Breast epithelium (tissue), 4 donors: ENCODE results near the gene IKZF2. TPM values are rescaled to one million over a fixed set of nuclear protein-coding genes. Genes with fewer than 3 reads are reported as not detected.

Experiments
- DNase-seq, 2 donors: peaks; one replicate each; pipeline ENCODE4 v3.0.0-alpha.2; 2019; ENCODE audit warnings: low spot score in 2 of 2
- H3K27ac ChIP-seq, 2 donors: fragments of 200-600 bp; sonication (generic) in 1 of 2; one replicate each; pipeline ENCODE4 v1.5.1; 2016 to 2019; ENCODE audit warnings: mild to moderate bottlenecking in 1 of 2
- H3K27me3 ChIP-seq, 2 donors: fragments of 200-600 bp; sonication (generic) in 1 of 2; one replicate each; pipeline versions ENCODE4 v1.5.1 to v1.6.0; 2017 to 2019; ENCODE audit warnings: control low read depth in 1 of 2, mild to moderate bottlenecking in 1 of 2
- H3K36me3 ChIP-seq: fragments of 200-600 bp; one replicate; pipeline ENCODE4 v1.5.1; 2019
- H3K4me1 ChIP-seq, 2 donors: fragments of 200-600 bp; sonication (generic); one replicate each; pipeline ENCODE4 v1.5.1; 2016 to 2019; ENCODE audit warnings: control low read depth in 1 of 2
- H3K4me3 ChIP-seq, 3 donors: fragments of 200-600 bp; sonication (generic); 1 replicate in 2 of 3; 2 replicates in 1 of 3; pipeline ENCODE4 v1.5.1; 2016 to 2019; ENCODE audit warnings: mild to moderate bottlenecking in 3 of 3, moderate library complexity in 2 of 3
- H3K9me3 ChIP-seq, 2 donors: fragments of 200-600 bp; sonication (generic) in 1 of 2; one replicate each; pipeline ENCODE4 v1.5.1; 2016 to 2019; ENCODE audit warnings: control low read depth in 1 of 2
- POLR2A ChIP-seq: fragments of 450-650 bp; IDR thresholded peaks from one replicate; pipeline ENCODE4 v1.6.1; 2016; ENCODE audit warnings: antibody characterized with exemption, mild to moderate bottlenecking, moderate library complexity
- POLR2AphosphoS5 ChIP-seq, 3 donors: sonication (generic); formaldehyde crosslinking; IDR thresholded peaks; one replicate each; pipeline ENCODE4 v1.6.1; 2017; ENCODE audit warnings: antibody characterized with exemption in 3 of 3
- intact Hi-C: fragments of 100-400 bp; cut with DNase I; formaldehyde crosslinking; loops from one replicate; pipeline ENCODE4 v1.15.1; 2023; ENCODE audit warnings: low total_unique reads
- total RNA-seq, 3 donors: library from RNA; depleted of rRNA; stranded (reverse); fragments of >200 nt; gene quantifications; one replicate each; pipeline ENCODE4 v1.1.0, GENCODE V29; 2016
- TF ChIP-seq, protein P1 (sequence below), 3 donors: fragments of 450-650 bp; IDR thresholded peaks; one replicate each; pipeline ENCODE4 v1.5.1; 2016 to 2017; ENCODE audit warnings: antibody characterized with exemption in 3 of 3, mild to moderate bottlenecking in 3 of 3, moderate library complexity in 3 of 3

The IKZF2 gene
- total RNA-seq, 3 donors from 2014 or later = 8.0 to 34.4 (median 22.0) TPM

DNA sequence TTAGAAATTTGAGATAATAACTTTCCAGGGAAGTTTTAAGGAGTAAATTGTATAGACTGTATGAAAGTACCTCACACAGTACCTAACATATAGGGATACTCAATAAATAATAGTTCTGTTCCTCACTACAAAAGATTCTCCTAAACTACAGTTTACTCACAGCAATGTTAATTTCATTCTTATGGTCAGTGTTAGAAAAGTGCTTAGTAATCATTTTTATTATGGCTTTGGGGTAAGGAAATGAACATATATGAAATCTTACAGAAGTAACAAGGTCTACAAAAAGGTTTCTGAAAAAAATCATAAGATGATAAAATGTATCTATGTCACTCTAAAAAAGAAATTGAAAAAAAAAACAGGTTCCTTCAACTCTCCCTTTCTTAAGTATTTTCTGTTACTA, 67.2 kb downstream of the IKZF2 start:
- no peak for TF ChIP-seq POLR2A
- no peak for TF ChIP-seq POLR2AphosphoS5 (IDR thresholded peaks at IDR 0.05)
- TF ChIP-seq, protein P1, sequence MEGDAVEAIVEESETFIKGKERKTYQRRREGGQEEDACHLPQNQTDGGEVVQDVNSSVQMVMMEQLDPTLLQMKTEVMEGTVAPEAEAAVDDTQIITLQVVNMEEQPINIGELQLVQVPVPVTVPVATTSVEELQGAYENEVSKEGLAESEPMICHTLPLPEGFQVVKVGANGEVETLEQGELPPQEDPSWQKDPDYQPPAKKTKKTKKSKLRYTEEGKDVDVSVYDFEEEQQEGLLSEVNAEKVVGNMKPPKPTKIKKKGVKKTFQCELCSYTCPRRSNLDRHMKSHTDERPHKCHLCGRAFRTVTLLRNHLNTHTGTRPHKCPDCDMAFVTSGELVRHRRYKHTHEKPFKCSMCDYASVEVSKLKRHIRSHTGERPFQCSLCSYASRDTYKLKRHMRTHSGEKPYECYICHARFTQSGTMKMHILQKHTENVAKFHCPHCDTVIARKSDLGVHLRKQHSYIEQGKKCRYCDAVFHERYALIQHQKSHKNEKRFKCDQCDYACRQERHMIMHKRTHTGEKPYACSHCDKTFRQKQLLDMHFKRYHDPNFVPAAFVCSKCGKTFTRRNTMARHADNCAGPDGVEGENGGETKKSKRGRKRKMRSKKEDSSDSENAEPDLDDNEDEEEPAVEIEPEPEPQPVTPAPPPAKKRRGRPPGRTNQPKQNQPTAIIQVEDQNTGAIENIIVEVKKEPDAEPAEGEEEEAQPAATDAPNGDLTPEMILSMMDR (IDR thresholded peaks at IDR 0.05) = no peak
- H3K27me3 ChIP-seq = no peaks in the 10 kb centered on the region
- H3K9me3 ChIP-seq = no peaks in the 10 kb centered on the region
- no peak overlapping the region for H3K4me3 ChIP-seq
- no peaks in the 10 kb centered on the region for H3K36me3 ChIP-seq
- DNase-seq = no peak
- intact Hi-C loops = no loop called here
- no peak overlapping the region for H3K27ac ChIP-seq
- H3K4me1 ChIP-seq = no peaks in the 10 kb centered on the region

DNA sequence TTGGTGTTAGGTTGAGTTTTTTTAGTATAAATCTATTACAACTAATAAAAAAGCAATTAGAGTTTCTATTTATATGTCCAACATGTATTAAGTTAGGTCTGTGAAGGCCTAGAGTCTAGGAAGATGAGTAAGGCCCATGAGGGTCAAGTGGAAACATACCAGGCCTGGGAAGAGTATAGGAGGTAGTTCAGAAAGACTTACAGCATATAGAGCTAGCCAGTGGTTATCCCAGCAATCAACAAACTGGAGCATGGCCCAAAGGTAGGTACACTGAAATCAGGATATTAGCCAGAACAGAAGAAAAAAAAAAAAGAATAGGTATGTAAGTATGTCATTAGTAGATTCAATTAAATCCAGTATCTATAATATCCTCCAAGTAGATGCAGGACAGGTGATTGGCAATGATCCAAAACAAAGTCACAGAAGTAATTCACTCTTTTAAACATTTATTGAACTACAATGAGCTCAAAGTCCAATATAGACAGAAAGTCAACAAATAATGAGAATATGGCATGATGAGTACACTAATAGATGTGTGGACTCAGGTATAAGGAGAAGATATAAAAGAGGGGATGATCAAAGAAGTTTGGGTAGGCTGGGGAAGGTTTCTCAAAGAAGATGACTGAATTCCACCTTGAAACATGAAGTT, 70.3 kb downstream of the IKZF2 start:
- Histone ChIP-seq H3K27ac (no peak overlapping the region), H3K4me3 (no peak overlapping the region), H3K36me3 (no peaks in the 10 kb centered on the region), H3K4me1 (no peaks in the 10 kb centered on the region), H3K27me3 (no peaks in the 10 kb centered on the region), H3K9me3 (no peaks in the 10 kb centered on the region)
- intact Hi-C loops = no loop called here
- TF ChIP-seq POLR2AphosphoS5 (IDR thresholded peaks at IDR 0.05) (no peak), POLR2A (no peak)
- TF ChIP-seq, protein P1 (IDR thresholded peaks at IDR 0.05) = no peak
- no peak for DNase-seq

DNA sequence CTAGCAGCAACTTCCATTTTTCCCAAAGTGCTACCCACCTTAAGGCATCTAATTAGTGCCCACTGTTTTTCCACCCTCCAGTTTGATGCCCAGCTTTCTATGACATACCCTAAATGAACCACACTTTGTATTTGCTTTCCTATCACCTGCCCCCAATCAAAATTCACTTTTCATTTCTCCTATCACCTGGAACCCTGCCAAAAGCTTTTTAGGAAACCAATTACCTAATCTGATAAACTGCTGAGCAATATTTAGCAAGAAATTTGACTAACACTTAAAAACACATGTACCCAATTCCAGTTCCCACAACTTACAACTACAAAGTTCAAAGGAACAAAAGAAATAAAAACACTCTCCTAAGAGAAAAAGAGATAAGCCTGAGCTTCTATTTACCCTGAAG, 71.7 kb downstream of the IKZF2 start:
- H3K36me3 ChIP-seq = no peaks in the 10 kb centered on the region
- no peaks in the 10 kb centered on the region for H3K4me1 ChIP-seq
- H3K27ac ChIP-seq = no peak overlapping the region
- TF ChIP-seq POLR2A = no peak
- TF ChIP-seq POLR2AphosphoS5 (IDR thresholded peaks at IDR 0.05) = no peak
- TF ChIP-seq, protein P1 (IDR thresholded peaks at IDR 0.05) = no peak
- no peak for DNase-seq
- H3K27me3 ChIP-seq = no peaks in the 10 kb centered on the region
- H3K4me3 ChIP-seq = no peak overlapping the region
- H3K9me3 ChIP-seq = no peaks in the 10 kb centered on the region
- intact Hi-C loops = no loop called here

- no peaks in the 10 kb centered on the region for H3K9me3 ChIP-seq
- no peaks in the 10 kb centered on the region for H3K4me1 ChIP-seq
- no peaks in the 10 kb centered on the region for H3K27me3 ChIP-seq
- DNase-seq = no peak
- H3K27ac ChIP-seq = no peak overlapping the region
- TF ChIP-seq POLR2AphosphoS5 (IDR thresholded peaks at IDR 0.05) = no peak
- intact Hi-C loops = no loop called here
- no peak overlapping the region for H3K4me3 ChIP-seq
- H3K36me3 ChIP-seq = no peaks in the 10 kb centered on the region
Observed at GRCh38 chr2:213078686-213079085, 72.7 kb downstream of the IKZF2 start.

GRCh38 chr2:213069531-213069930, 81.9 kb downstream of the IKZF2 start:
- no peaks in the 10 kb centered on the region for H3K27me3 ChIP-seq
- DNase-seq = no peak

More at GRCh38 chr2:213069531-213069930, 81.9 kb downstream of the IKZF2 start:
- Histone ChIP-seq H3K4me1 (peaks cover 0 to 5% of the 10 kb centered on the region in 2 donors), H3K27ac (no peak overlapping the region), H3K4me3 (no peak overlapping the region), H3K36me3 (no peaks in the 10 kb centered on the region), H3K9me3 (no peaks in the 10 kb centered on the region)
- no peak for TF ChIP-seq POLR2AphosphoS5 (IDR thresholded peaks at IDR 0.05)
- TF ChIP-seq, protein P1 (IDR thresholded peaks at IDR 0.05) = no peak
- TF ChIP-seq POLR2A = no peak
- intact Hi-C loops = no loop called here
